ENCODE data around the gene HNRNPR. TPM values are rescaled to one million over a fixed set of nuclear protein-coding genes. Genes with fewer than 3 reads are reported as not detected.
"Not testable (repeated sequence)": the region's sequence is repeated elsewhere in the genome, so short reads cannot be mapped to it uniquely, and the experiment has no call there.

Gene HNRNPR
- total and polyA plus RNA-seq, 2 donors (not counting 1 experiment from before 2014, with no cell fraction given): 52.2 to 132 TPM

DNA sequence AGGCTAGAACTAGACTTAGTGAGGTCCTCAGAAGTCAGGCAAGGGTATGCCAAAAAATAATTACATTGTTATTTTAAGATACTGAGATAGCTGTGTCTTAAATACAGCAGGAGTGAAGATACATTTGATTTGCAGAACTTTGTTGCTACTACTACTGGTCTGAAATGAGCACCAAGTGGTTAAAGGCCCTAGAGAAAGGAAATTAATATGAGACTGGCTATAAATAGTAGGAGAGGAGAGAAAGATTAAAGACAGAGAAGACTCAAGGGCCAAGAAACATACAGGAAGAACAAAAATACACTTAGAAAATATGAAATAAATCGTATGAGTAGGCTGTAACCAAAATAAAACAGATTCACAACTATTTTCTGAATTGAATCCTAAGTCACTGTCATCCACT is 21.3 kb downstream of the HNRNPR start:
- Mint-ChIP-seq H3K9me3 (ENCODE audit: insufficient read depth) (no peaks in the 10 kb centered on the region), H3K4me1 (peaks cover 8% of the 10 kb centered on the region), H3K4me3 (no peak overlapping the region), H3K27me3 (no peaks in the 10 kb centered on the region), H3K27ac (no peak overlapping the region)
- Histone ChIP-seq H3K4me2 (replicated peaks; ENCODE audit: low read depth, low read length, poor library complexity, severe bottlenecking) (no peak overlapping the region), H3K9ac (ENCODE audit: low read length) (no peak overlapping the region), H3K9me3 (ENCODE audit: control extremely low read depth in 1 of 3, control insufficient read depth in 2 of 3, insufficient read depth in 1 of 3, low read length in 2 of 3) (no peaks in the 10 kb centered on the region), H2AFZ (ENCODE audit: insufficient read depth, low read depth, low read length, poor library complexity, severe bottlenecking) (no peak overlapping the region), H3K36me3 (replicated peaks in 1 of 2; ENCODE audit: control extremely low read depth in 1 of 2, control insufficient read depth in 1 of 2, extremely low read depth in 1 of 2, insufficient read depth in 2 of 2, low read length in 1 of 2) (peaks cover 24 to 75% of the 10 kb centered on the region in 2 experiments), H3K4me1 (ENCODE audit: control insufficient read depth in 2 of 2, insufficient read depth in 2 of 2, low read length in 2 of 2) (no peaks in the 10 kb centered on the region), H3K4me3 (ENCODE audit: control extremely low read depth in 1 of 5, extremely low read depth in 1 of 5, insufficient read depth in 1 of 5, low read depth in 2 of 5, low read length in 4 of 5) (no peak overlapping the region), H3K27me3 (replicated peaks in 1 of 4; ENCODE audit: control extremely low read depth in 1 of 4, control insufficient read depth in 3 of 4, insufficient read depth in 4 of 4, low read length in 3 of 4) (no peaks in the 10 kb centered on the region), H3K27ac (ENCODE audit: low read length in 2 of 2) (peak overlapping the region in 1 of 2 donors; percentile 15), H3K79me2 (ENCODE audit: control insufficient read depth, insufficient read depth, low read length) (peaks cover 44% of the 10 kb centered on the region), H4K20me1 (ENCODE audit: control insufficient read depth, insufficient read depth, low read length, poor library complexity, severe bottlenecking) (peaks cover 46% of the 10 kb centered on the region)
- DNase-seq (no peak), ATAC-seq (ENCODE audit: low read depth) (no peak)
- WGBS (ENCODE audit: insufficient coverage): no CpG with 5 or more reads among the region's 1 CpG
- TF ChIP-seq, protein P1, sequence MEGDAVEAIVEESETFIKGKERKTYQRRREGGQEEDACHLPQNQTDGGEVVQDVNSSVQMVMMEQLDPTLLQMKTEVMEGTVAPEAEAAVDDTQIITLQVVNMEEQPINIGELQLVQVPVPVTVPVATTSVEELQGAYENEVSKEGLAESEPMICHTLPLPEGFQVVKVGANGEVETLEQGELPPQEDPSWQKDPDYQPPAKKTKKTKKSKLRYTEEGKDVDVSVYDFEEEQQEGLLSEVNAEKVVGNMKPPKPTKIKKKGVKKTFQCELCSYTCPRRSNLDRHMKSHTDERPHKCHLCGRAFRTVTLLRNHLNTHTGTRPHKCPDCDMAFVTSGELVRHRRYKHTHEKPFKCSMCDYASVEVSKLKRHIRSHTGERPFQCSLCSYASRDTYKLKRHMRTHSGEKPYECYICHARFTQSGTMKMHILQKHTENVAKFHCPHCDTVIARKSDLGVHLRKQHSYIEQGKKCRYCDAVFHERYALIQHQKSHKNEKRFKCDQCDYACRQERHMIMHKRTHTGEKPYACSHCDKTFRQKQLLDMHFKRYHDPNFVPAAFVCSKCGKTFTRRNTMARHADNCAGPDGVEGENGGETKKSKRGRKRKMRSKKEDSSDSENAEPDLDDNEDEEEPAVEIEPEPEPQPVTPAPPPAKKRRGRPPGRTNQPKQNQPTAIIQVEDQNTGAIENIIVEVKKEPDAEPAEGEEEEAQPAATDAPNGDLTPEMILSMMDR (IDR thresholded peaks at IDR 0.05): no peak
- no peak for TF ChIP-seq EZH2 (IDR thresholded peaks at IDR 0.05; ENCODE audit: borderline replicate concordance, insufficient read depth, low read depth, low read length, poor library complexity, severe bottlenecking)
- ChIA-PET POLR2A (interaction anchor here (0.6 kb wide), 1 partner anchor 877 kb away, joined by 5 read pairs; no protein-coding TSS in a partner anchor), CTCF (no interaction called here)
- intact Hi-C loops (cut with micrococcal nuclease): no loop called here

DNA sequence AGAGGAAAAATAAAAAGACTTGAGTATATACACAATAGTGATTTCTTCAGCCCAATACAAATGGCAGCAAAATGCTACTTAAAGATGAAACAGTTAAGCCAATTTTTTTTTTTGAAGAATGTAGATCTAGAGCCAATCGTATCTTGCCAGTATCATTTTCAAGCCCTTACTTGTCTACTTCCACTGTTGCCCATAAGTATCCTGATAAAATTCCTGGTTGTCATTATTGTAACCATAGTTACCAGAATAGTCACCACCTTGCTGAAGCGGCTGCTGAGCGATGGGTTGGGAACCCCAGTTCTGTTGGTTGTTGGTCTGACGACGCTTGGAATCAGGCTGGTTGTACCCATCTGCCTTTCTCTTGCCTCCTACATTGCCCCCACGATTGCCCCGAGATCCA is 33.8 kb downstream of the HNRNPR start:
- H3K4me2 ChIP-seq (replicated peaks; ENCODE audit: low read depth, low read length, poor library complexity, severe bottlenecking); ATAC-seq (ENCODE audit: low read depth); intact Hi-C loops (cut with micrococcal nuclease); H3K4me3 ChIP-seq (ENCODE audit: control extremely low read depth in 1 of 5, extremely low read depth in 1 of 5, insufficient read depth in 1 of 5, low read depth in 2 of 5, low read length in 4 of 5); H3K27ac ChIP-seq (ENCODE audit: low read length in 2 of 2); H3K4me3 Mint-ChIP-seq; H3K4me1 Mint-ChIP-seq; H2AFZ ChIP-seq (ENCODE audit: insufficient read depth, low read depth, low read length, poor library complexity, severe bottlenecking); H3K9me3 Mint-ChIP-seq (ENCODE audit: insufficient read depth); H3K27ac Mint-ChIP-seq; H3K9me3 ChIP-seq (ENCODE audit: control extremely low read depth in 1 of 3, control insufficient read depth in 2 of 3, insufficient read depth in 1 of 3, low read length in 2 of 3); H3K27me3 Mint-ChIP-seq; H3K4me1 ChIP-seq (ENCODE audit: control insufficient read depth in 2 of 2, insufficient read depth in 2 of 2, low read length in 2 of 2); H3K79me2 ChIP-seq (ENCODE audit: control insufficient read depth, insufficient read depth, low read length); H3K9ac ChIP-seq (ENCODE audit: low read length); CTCF ChIA-PET; H3K27me3 ChIP-seq (replicated peaks in 1 of 4; ENCODE audit: control extremely low read depth in 1 of 4, control insufficient read depth in 3 of 4, insufficient read depth in 4 of 4, low read length in 3 of 4); DNase-seq; POLR2A ChIA-PET: not testable (repeated sequence)
- H4K20me1 ChIP-seq (ENCODE audit: control insufficient read depth, insufficient read depth, low read length, poor library complexity, severe bottlenecking): peaks cover 16% of the 10 kb centered on the region
- H3K36me3 ChIP-seq (replicated peaks in 1 of 2; ENCODE audit: control extremely low read depth in 1 of 2, control insufficient read depth in 1 of 2, extremely low read depth in 1 of 2, insufficient read depth in 2 of 2, low read length in 1 of 2): peaks cover 11 to 53% of the 10 kb centered on the region in 2 experiments
- 97% methylated on average over 6 of the region's 7 CpGs for WGBS (ENCODE audit: insufficient coverage)

All from B cell (primary cell).